Measurements from ENCODE around the gene SYT6. TPM values are rescaled to one million over a fixed set of nuclear protein-coding genes. Genes with fewer than 3 reads are reported as not detected.

Gene SYT6
- total RNA-seq, 1 experiment from 2014 or later: 77.2 TPM

DNA sequence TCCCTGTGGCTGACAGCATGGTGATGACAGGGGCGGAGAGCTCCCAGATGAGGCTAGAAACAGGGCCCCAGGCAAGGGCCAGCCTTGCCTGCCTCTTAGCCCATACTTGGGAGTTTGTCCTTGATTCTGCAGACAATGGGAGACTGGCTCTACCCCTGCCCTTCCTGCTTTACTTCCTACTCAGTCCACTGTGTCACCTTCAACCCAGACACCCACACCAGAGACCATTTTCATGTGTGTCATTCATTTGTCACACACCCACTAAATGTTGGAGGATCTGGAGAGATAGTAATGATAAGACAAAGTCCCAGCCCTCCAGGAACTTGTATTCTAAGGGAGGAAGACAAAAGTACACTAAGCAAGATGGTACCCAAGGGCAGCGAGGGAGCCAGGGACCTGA is 43.7 kb downstream of the SYT6 start:
- H4K20me1 ChIP-seq (ENCODE audit: control insufficient read depth, insufficient read depth, insufficient read length): no peaks in the 10 kb centered on the region
- H3K79me1 ChIP-seq (ENCODE audit: insufficient read depth, low read depth, low read length, poor library complexity, severe bottlenecking): no peaks in the 10 kb centered on the region
- H3K36me3 Mint-ChIP-seq (ENCODE audit: insufficient read depth in 1 of 3, low read depth in 3 of 3): peaks cover 26 to 91% (median 80%) of the 10 kb centered on the region in 3 experiments
- H3K27ac ChIP-seq (ENCODE audit: insufficient read length, low read depth, low read length): no peak overlapping the region
- no peaks in the 10 kb centered on the region for H3K9me3 ChIP-seq (ENCODE audit: control insufficient read depth, low read depth, low read length)
- H3K79me2 ChIP-seq (ENCODE audit: insufficient read depth, low read length): no peaks in the 10 kb centered on the region
- no peak overlapping the region for H2BK5ac ChIP-seq (ENCODE audit: insufficient read length, low read length)
- H4K8ac ChIP-seq (replicated peaks; ENCODE audit: insufficient read length, low read depth, low read length): no peak overlapping the region
- H2AK5ac ChIP-seq (ENCODE audit: insufficient read length, low read length): no peak overlapping the region
- no peak overlapping the region for H3K9ac ChIP-seq (ENCODE audit: extremely low read depth, insufficient read length, low read length)
- no peak overlapping the region for H2BK20ac ChIP-seq (ENCODE audit: low read depth, low read length, poor library complexity, severe bottlenecking)
- no peak overlapping the region for H2AFZ ChIP-seq (ENCODE audit: low read length)
- H3K9me3 Mint-ChIP-seq: no peaks in the 10 kb centered on the region
- no peak overlapping the region for H3K4me2 ChIP-seq (ENCODE audit: insufficient read depth, insufficient read length, low read length)
- no peaks in the 10 kb centered on the region for H3K27me3 ChIP-seq (ENCODE audit: insufficient read depth, low read length)
- no peak overlapping the region for H3K14ac ChIP-seq (ENCODE audit: insufficient read depth, low read length)
- WGBS (ENCODE audit: extremely low coverage, insufficient read length, low lambda C conversion rate): no CpG with 5 or more reads among the region's 2 CpGs
- no peak overlapping the region for H3K23ac ChIP-seq (ENCODE audit: insufficient read length, low read depth, low read length)
- H3K27me3 Mint-ChIP-seq (ENCODE audit: low read depth): no peaks in the 10 kb centered on the region; the same call in 1 of the 2 replicates
- DNase-seq: no peak
- H4K91ac ChIP-seq (ENCODE audit: insufficient read length, low read depth, low read length): no peak overlapping the region
- H4K5ac ChIP-seq (ENCODE audit: insufficient read length, low read depth, low read length): no peak overlapping the region
- peaks cover 9% of the 10 kb centered on the region; the same call in 1 of the 2 replicates for H3K4me1 ChIP-seq (ENCODE audit: insufficient read depth, low read length)
- no peak overlapping the region for H2BK120ac ChIP-seq (ENCODE audit: low read depth, low read length, poor library complexity, severe bottlenecking)
- TF ChIP-seq, protein P1, sequence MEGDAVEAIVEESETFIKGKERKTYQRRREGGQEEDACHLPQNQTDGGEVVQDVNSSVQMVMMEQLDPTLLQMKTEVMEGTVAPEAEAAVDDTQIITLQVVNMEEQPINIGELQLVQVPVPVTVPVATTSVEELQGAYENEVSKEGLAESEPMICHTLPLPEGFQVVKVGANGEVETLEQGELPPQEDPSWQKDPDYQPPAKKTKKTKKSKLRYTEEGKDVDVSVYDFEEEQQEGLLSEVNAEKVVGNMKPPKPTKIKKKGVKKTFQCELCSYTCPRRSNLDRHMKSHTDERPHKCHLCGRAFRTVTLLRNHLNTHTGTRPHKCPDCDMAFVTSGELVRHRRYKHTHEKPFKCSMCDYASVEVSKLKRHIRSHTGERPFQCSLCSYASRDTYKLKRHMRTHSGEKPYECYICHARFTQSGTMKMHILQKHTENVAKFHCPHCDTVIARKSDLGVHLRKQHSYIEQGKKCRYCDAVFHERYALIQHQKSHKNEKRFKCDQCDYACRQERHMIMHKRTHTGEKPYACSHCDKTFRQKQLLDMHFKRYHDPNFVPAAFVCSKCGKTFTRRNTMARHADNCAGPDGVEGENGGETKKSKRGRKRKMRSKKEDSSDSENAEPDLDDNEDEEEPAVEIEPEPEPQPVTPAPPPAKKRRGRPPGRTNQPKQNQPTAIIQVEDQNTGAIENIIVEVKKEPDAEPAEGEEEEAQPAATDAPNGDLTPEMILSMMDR (conservative IDR thresholded peaks at IDR 0.05): no peak
- no peak overlapping the region for H3K56ac ChIP-seq (ENCODE audit: insufficient read length, low read depth, low read length)
- peaks cover 65 to 69% of the 10 kb centered on the region in 2 experiments for H3K4me1 Mint-ChIP-seq
- no peak overlapping the region for H2BK15ac ChIP-seq (ENCODE audit: low read depth, low read length)
- H3K27ac Mint-ChIP-seq: peak overlapping the region in 1 of 3 experiments; percentile 56; a peak in 3 of 7 replicates
- H3K23me2 ChIP-seq (ENCODE audit: insufficient read length, low read depth, low read length, poor library complexity, severe bottlenecking): no peaks in the 10 kb centered on the region
- no peak overlapping the region for H3K18ac ChIP-seq (ENCODE audit: insufficient read length, low read depth, low read length)
- H2BK12ac ChIP-seq (ENCODE audit: insufficient read length, low read depth, low read length): no peak overlapping the region
- H3K4me3 Mint-ChIP-seq: no peak overlapping the region
- no peak overlapping the region for H3K4ac ChIP-seq (ENCODE audit: low read depth, low read length)
- no peak overlapping the region for H3T11ph ChIP-seq (ENCODE audit: low read length)
